GDM1 (cell line): ENCODE data around the gene SYP.

ENCODE experiments used
- DNase-seq: peaks from one replicate; lab custom pipeline; 2025; lab: John Stamatoyannopoulos, UW

The SYP gene

DNA sequence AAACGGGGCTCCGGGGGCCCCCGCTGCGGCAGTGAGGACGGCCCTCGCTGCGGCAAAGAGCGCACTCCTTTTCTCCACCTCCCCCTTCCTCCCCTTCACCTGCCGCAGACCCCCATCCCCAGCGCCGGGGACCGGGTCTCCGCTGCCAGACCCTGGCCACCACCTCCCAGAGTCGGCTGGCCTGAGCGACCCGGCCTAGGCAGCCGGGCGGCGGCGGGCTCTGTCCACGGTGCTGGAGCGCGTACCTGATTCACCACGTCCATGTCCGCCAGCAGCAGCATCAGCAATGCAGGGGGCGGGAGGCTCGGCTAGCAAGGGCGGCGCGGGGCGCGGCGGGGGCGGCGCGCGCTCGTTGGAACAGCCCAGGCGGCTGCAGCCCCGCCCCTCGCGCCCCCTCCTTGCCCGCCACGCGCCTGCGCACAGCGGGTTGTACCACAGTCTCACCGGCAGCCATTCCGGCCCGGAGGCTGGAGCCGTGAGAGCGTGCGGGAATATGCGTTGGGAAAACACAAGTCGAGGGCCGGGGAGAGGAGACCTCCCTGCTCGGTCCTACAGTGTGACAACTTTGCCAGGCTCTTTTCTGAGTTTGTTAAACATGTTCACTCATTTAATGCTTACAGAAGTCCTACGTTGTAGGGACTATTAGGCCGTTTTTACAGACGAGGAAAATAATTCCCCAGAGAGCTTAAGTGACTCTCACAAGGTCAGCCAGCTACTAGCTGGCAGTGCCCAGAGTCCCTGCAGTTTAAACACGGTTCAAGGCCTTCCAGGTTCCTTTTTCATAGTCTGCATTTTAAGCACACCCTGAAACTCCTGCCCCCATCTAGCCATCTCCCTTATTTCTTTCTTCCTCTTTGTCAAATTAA is at the start of gene SYP:
SYP (minus strand) TSS at position 288 of the 866 bp plus-strand sequence; CDS start at position 281, 7 bp downstream.
- peak; percentile 84 for DNase-seq

DNA sequence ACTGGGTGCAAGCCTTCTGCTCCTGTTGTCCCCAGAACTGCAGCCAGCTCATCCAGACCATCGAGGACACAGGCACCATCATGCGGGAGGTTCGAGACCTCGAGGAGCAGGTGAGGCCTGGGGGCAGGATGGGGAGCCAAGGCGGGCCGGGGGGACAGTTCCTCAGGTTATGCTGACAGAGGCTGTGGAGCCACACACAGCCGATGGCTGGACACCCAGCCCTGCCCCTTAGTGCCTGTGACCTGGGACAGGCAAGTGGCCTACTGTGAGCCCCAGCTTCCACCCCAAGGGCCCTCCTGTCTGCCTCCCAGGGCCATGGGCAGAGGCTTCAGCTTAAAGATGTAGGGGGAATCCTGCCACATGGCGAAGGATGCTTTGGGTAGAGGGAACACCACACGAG is 49.6 kb upstream of the SYP start:
- DNase-seq, result no peak

DNA sequence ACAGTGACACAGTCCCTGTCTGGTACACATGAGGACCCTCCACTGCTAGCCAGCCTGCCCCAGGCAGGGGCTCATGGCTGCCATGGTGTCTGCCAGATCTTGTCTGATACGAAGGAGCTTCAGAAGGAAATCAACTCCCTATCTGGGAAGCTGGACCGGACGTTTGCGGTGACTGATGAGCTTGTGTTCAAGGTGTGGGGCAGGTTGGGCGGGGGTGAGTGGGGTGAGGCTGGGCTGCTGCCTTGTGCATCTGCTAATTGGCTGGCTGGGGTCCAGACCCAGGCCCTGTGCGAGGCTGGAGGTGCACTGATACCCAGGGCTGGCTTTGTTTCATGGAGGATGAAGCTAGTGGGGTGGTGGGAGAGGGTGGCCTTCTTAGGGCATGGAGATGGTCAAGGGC is 49.1 kb upstream of the SYP start:
- no peak for DNase-seq

DNA sequence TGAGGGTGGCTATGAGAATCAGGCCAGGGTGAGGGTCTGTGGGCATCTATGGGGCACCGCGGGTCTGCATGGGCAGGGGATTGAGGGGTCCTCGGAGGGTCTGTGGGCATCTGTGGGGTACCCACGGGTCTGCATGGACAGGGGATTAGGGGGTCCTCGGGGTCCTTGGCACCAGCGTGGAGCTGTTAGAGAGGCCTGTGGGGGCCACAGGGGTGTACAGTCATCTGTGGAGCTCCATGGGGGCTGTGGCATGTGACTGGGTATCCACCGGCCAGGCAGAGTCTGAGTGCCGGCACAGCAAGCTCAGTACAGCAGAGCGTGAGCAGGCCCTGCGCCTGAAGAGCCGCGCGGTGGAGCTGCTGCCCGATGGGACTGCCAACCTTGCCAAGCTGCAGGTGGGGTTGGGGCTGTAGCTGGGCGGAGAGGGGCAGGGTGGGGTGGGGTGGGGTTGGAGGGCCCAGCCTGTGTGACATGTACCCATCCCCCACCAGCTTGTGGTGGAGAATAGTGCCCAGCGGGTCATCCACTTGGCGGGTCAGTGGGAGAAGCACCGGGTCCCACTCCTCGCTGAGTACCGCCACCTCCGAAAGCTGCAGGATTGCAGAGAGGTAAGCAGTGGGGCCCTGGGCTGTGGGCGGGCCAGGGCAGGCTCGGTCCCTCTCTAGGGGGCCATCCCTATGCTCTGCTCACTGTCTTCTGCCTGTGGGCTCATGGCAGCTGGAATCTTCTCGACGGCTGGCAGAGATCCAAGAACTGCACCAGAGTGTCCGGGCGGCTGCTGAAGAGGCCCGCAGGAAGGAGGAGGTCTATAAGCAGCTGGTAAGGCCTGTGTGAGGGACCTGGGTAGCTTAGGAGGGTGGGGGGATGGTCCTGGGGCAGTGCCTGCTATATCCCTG is 48.2 kb upstream of the SYP start:
- DNase-seq, result no peak

DNA sequence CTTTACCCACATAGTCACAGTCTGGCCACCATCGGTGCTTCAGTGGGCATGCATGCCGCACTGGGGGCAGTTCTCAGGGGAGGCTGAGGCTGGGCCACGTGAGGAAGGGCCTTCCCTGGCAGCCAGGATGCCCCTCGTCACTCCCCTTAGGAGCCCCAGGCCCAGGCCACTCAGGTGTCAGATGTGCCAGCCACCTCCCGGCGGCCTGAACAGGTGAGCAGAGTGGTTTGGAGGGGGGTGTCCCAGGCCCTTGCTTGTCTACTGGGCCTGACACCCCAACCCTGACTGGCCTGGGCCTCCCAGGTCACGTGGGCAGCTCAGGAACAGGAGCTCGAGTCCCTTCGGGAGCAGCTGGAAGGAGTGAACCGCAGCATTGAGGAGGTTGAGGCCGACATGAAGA is 47.4 kb upstream of the SYP start:
- no peak for DNase-seq

DNA sequence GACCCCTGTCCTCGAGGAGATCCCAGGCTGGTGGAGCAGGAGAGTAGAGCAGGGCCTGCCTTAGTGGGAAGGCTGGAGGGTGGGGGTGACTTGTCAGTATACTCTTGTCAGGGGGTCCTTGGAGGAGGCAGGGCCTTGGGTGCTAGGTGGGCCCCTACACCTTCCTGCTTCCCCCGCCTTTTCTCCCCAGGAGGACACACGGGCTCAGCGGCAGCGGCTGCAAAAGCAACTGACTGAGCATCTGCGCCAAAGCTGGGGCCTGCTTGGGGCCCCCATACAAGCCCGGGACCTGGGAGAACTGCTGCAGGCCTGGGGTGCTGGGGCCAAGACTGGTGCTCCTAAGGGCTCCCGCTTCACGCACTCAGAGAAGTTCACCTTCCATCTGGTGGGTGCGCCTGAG is 46.5 kb upstream of the SYP start:
- no peak for DNase-seq

DNA sequence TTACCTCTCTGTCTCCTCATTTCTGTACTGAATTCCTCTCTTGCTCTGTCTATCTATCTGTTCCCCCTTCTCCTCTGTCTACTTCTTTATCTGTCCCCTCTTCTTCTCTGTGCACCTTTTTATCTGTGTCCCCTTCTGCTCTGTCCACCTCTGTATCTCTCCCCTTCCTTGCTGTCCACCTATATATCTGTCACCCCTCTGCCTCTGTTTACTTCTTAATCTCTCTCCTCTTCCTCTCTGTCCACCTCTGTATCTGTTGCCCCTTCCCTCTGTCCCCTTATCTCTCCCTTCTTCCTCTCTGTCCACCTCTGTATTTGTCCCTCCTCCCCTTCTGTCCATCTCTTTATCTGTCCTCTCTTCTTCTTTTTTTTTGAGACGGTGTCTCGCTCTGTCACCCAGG is 44.2 kb upstream of the SYP start:
- DNase-seq, result no peak

DNA sequence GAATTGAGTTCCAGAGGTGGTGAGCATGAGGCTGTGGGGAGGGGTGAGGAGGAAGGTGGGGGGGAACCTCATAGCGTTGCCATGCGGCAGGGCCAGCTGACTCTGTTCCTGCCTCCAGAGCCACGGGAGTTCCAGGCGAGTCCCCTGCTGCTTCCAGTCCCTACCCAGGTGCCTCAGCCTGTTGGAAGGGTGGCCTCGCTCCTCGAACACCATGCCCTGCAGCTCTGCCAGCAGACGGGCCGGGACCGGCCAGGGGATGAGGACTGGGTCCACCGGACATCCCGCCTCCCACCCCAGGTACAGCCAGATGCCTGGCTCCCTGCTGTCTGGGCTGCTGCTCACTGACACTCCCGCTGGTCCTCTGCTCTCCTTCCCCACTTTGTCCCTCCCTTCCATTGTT is 43.2 kb upstream of the SYP start:
- DNase-seq, result no peak

DNA sequence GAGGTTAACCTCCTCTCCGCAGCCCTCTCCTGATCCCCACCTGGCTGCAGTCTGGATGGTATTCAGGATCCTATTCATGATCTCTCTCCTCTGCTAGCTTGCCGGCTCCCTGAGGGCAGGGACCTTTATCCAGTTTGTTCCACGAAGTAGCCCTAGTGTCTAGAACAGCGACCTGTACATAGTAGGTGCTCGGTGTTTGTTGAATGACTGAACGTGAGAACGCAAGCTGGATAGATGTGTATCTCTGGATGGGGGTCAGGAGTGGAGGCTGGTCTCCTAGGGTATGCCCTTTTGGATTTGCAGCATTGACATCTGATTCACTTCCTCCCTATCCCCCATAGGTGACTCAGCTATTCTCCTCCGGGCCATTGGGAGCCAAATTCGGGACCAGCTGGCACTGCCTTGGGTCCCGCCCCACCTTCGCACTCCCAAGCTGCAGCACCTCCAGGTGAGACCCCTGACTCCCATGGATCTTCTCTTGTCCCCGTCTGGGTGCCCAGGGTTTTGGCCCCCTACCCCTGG is 42.6 kb upstream of the SYP start:
- DNase-seq, result no peak

DNA sequence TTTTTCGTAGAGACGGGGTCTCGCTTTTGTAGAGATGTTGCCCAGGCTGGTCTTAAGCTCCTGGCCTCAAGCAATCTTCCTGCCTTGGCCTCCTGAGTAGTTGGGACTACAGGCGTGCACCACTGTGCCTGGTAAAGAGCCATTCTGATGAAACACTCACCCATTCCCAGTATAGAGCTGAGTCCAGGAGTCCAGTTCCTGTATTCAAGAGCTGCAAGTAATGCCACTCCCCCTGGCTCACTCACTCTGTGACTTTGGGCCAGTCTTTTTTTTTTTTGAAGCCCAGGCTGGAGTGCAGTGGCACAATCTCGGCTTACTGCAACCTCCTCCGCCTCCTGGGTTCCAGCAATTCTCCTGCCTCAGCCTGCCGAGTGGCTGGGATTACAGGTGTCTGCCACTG is 38.7 kb upstream of the SYP start:
- no peak for DNase-seq

DNA sequence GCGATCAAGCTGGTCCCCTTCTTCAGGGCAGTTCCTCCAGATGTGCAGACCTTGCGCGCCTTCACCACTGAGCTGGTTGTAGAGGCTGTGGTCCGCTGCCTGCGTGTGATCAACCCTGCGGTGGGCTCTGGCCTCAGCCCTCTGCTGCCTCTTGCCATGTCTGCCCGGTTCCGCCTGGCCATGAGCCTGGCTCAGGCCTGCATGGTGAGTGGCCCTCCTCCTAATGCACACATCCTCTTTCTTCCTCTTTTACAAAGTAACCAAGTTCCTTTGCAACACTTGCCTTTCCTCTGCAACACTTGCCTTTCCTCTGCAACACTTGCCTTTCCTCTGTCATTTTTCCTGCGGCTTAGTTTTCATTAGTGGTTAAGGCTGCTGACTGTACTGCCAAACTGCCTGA is 37.1 kb upstream of the SYP start:
- DNase-seq, result peak; percentile 51

DNA sequence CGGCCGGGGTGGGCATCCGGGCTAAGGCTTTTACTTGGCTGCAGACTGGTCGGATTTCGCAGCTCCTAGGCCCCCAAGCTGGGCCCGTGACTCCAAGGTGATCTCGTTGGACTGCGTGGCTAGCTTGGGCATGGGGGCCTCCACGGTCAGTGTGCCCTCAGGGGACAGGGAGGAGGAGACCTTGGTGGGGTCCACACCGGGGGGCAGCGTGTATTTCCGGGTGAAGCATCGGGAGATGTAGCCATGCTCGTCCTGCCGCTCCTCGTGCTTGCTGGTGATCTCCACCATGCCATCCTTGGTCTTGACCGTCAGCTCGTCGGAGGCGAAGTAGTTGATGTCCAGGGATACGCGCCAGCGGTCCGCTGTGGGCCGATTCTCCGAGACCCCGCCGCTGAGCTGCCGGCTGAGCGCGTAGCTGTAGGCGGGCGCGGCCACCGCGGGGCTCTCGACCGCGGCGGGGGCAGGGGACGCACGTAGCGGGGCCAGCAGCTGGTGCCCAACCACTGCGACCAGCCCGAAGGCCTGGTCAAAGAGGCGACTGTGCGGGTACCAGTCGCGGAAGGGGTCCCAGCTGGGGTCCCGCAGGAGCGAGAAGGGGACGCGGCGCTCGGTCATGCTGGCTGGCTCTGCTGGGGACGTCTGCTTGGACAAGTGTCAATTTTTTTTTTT is 34.0 kb upstream of the SYP start:
- no peak for DNase-seq

DNA sequence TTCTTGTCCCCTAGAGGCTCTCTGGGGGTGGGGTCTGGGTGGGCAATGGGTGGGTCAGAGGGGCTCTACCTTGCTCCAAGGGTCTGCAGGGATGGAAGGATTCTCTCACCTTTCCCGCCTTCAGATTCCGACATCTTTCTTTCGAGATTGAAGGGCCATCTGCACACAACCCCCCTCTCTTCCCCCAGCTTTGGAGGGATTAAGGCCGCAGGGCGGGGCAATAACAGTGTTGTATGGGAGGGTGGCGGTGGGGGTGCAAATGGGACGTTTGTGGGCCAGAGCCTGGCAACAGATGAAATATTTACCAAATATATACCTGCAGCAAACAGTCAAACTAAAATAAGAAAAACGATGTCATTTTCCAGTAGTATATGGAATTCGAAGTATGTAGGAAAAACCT is 33.2 kb upstream of the SYP start, which contains the start of gene CACNA1F:
CACNA1F (minus strand) TSS at position 165 of the 400 bp plus-strand sequence; CDS start at position 134, 31 bp downstream.
- DNase-seq, result no peak

DNA sequence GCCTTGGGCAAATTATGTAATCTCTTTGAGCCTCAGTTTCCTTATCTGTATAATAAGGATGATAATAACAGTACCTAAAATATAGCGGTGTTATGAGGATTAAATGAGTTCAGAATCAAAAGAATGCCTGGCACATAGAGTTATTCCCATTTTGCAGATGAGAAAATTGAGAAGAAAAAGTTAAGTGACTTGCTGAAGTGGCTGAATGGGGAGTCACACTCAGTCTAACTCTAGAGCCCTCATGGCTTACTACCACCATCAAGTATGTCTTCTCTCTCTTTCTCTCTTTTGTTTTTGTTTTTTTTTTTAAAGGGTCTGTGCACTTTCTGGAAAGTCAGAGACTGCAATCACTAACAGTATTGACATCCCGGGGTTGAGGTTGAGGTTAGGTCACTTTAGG is 32.5 kb upstream of the SYP start:
- DNase-seq, result no peak

DNA sequence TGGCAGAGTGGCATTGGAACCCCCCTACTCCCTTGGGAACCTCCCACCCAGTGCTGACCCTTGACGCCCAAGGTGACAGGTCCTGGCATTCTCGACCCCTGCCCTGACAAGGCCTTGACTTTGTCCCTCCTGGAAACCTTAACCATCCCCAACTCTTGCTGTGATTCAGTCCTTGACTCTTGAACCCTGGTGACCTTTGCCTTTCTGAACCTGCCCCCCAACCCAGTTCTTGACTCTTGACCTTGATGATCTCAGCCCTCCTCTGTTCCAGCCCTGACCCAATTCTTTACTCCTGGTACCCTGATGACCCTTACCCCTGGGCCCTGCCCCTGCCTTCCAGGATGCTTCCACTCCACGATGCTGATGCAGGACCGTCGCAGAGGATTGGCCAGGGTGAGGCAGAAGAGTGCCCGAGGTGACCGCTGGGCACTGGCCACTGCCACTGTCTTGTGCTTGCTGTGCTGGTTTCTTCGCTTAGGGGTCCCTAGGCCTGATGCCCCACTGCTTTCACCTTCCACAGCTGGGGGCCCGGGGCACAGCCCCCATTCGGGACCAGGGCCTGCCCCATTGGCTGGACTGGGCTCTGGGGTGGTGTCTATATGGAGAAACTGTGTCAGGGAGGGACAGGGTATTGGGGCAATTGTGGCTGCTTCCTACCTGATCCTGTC is 31.5 kb upstream of the SYP start:
- no peak for DNase-seq

DNA sequence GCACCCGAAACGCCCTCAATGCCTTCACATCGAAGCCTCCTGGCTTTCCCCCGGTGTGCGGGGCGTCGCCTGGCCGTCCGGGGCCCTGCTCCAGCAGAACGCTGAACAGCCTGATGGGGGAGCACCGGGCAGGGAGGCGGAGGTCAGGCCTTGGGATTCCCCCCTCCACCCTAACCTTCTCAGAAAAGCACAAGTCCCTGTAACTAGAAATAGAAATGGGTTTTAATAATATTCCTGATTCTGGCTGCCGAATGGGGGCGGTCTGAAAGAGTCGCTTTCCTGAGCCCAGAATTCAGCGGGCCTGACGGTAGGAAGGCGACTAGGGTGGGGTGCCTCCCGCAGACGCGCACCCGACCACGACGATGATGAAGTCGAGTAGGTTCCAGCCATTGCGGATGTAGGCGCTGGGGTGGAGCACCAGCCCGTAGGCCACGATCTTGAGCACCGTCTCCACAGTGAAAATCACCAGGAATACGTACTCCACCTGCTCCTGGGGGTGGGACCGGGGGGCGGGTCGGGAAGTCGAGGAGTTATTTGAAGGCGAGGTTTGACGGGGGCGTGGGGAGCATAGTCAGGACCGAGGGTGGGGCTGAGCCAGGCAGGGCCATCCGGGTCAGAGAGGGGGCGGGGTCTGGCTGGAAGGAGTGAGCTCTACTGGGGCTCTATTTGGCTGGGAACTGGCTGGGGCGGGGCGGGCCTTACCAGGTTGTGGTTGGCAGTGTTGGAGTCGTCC is 30.7 kb upstream of the SYP start:
- DNase-seq, result no peak

DNA sequence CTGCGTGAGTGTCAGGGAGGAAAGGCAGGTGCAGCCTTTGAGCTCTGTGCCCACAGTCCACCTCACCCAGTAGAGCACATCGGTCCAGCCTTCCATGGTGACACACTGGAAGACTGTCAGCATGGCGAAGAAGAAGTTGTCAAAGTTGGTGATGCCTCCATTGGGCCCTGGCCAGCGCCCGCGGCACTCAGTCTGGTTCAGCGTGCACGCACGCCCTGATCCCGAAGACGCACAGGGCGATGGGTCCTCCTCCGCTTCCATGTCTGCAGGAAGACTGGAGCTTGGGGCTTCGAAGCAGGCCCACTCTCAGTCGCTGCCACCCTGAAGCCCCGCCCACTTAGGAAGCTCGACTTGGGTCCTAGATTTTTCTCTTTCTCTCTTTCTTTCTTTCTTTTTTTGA is 28.2 kb upstream of the SYP start:
- DNase-seq, result no peak

DNA sequence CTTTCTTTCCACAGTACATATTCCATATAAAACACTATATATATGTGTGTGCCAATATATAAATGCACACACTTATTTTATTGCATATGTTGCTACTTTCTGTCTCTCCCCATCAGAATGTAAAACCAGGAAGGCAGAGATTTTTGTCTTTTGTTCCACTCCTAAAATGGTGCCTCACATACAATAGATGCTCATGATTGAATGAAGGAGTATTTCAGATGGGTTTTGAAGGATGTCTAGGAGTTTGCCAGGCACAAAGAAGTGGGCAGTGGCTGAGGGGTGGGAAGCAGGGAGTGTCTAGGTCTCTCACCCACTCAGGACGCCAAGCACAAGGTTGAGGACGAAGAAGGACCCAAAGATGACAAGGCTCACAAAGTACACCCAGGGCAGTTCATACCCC is 27.7 kb upstream of the SYP start:
- DNase-seq, result no peak

DNA sequence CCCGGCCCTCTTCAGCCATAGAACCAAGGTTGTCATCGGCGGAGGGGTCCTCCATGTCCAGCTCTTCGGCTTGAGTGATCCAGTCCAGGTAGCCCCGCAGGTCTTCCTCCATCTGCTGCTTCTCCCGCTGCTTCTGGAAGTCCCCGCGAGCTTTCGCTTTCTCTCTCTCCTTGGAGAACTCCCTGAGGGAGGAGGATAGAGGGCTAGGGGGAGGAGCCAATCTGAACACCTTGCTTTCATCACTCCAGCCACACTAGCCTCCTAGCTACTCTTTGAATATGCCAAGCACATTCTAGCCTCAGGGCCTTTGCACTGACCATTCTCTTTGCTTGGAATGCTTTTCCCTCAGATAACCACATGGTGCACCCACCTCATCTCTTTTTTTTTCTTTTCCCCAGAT is 27.0 kb upstream of the SYP start:
- no peak for DNase-seq

DNA sequence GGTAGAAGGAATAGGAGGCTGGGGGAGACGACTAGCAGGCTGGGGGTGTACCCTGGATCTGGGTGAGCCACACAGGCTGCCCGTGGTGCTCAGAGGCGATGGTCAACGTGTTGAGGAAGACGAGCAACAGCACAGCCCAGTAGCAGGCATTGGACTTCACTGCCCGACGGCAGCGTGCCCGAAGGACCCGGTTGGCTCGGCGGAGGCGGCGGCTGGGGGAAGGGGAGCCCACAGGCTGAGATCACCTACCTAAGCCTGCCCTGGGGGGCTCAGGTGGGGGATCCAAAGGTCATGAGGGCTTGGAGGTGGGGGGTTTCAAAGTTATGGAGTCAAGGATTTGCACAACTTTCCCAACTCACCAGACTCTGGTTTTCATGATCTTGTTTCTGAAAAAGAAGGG is 25.9 kb upstream of the SYP start:
- no peak for DNase-seq

DNA sequence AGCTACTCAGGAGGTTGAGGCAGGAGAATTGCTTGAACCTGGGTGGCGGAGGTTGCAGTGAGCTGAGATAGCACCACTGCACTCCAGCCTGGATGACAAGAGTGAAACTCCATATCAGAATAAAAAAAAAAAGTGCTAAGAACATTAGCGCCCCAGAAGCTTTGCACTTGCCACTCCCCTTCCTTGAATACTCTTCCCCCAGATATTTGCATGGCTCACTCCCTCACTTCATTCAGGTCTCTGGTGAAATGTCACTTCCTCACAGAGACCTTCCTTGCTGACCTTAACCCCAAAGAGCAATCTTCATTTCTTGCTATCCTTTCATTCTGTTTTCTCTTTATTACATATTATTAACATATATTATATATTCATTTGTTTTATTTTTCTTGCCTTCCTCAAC is 21.9 kb upstream of the SYP start:
- DNase-seq, result no peak
